ENCODE measurements around the gene TFCP2L1.
"Not testable (repeated sequence)": the region's sequence is repeated elsewhere in the genome, so short reads cannot be mapped to it uniquely, and the experiment has no call there.

The TFCP2L1 gene

GRCh38 chr2:121313701-121314100, 28.7 kb upstream of the TFCP2L1 start:
- H3K27me3 ChIP-seq (ENCODE audit: low read depth, low read length); H3K27ac ChIP-seq (ENCODE audit: low read length); H3K9me3 ChIP-seq (ENCODE audit: control insufficient read depth in 1 of 2, low read length in 2 of 2); H3K4me1 ChIP-seq (ENCODE audit: control insufficient read depth in 1 of 2, insufficient read depth in 2 of 2, low read length in 2 of 2); H3K36me3 ChIP-seq (ENCODE audit: control insufficient read depth in 1 of 2, insufficient read depth in 2 of 2, low read length in 2 of 2); H3K4me3 ChIP-seq (ENCODE audit: low read depth in 1 of 2, low read length in 2 of 2): not testable (repeated sequence)

- H3K4me1 ChIP-seq (ENCODE audit: control insufficient read depth in 1 of 2, insufficient read depth in 2 of 2, low read length in 2 of 2) = no peaks in the 10 kb centered on the region
- no peak overlapping the region for H3K27ac ChIP-seq (ENCODE audit: low read length)
- H3K27me3 ChIP-seq (ENCODE audit: low read depth, low read length) = no peaks in the 10 kb centered on the region
- no peaks in the 10 kb centered on the region for H3K36me3 ChIP-seq (ENCODE audit: control insufficient read depth in 1 of 2, insufficient read depth in 2 of 2, low read length in 2 of 2)
- H3K4me3 ChIP-seq (ENCODE audit: low read depth in 1 of 2, low read length in 2 of 2) = no peak overlapping the region
- no peaks in the 10 kb centered on the region for H3K9me3 ChIP-seq (ENCODE audit: control insufficient read depth in 1 of 2, low read length in 2 of 2)
Measured at GRCh38 chr2:121309801-121310200, 24.8 kb upstream of the TFCP2L1 start.

GRCh38 chr2:121309323-121309722, 24.3 kb upstream of the TFCP2L1 start:
- Histone ChIP-seq H3K9me3 (ENCODE audit: control insufficient read depth in 1 of 2, low read length in 2 of 2) (no peaks in the 10 kb centered on the region), H3K36me3 (ENCODE audit: control insufficient read depth in 1 of 2, insufficient read depth in 2 of 2, low read length in 2 of 2) (no peaks in the 10 kb centered on the region), H3K27me3 (ENCODE audit: low read depth, low read length) (no peaks in the 10 kb centered on the region), H3K27ac (ENCODE audit: low read length) (no peak overlapping the region), H3K4me3 (ENCODE audit: low read depth in 1 of 2, low read length in 2 of 2) (no peak overlapping the region), H3K4me1 (ENCODE audit: control insufficient read depth in 1 of 2, insufficient read depth in 2 of 2, low read length in 2 of 2) (no peaks in the 10 kb centered on the region)

- H3K9me3 ChIP-seq (ENCODE audit: control insufficient read depth in 1 of 2, low read length in 2 of 2) = no peaks in the 10 kb centered on the region
- H3K36me3 ChIP-seq (ENCODE audit: control insufficient read depth in 1 of 2, insufficient read depth in 2 of 2, low read length in 2 of 2) = no peaks in the 10 kb centered on the region
- H3K4me1 ChIP-seq (ENCODE audit: control insufficient read depth in 1 of 2, insufficient read depth in 2 of 2, low read length in 2 of 2) = no peaks in the 10 kb centered on the region
- H3K27ac ChIP-seq (ENCODE audit: low read length) = no peak overlapping the region
- H3K27me3 ChIP-seq (ENCODE audit: low read depth, low read length) = no peaks in the 10 kb centered on the region
- H3K4me3 ChIP-seq (ENCODE audit: low read depth in 1 of 2, low read length in 2 of 2) = no peak overlapping the region
Measured at GRCh38 chr2:121307048-121307447, 22.0 kb upstream of the TFCP2L1 start.

GRCh38 chr2:121304941-121305340, 19.9 kb upstream of the TFCP2L1 start:
- no peaks in the 10 kb centered on the region for H3K36me3 ChIP-seq (ENCODE audit: control insufficient read depth in 1 of 2, insufficient read depth in 2 of 2, low read length in 2 of 2)
- no peaks in the 10 kb centered on the region for H3K9me3 ChIP-seq (ENCODE audit: control insufficient read depth in 1 of 2, low read length in 2 of 2)
- H3K4me3 ChIP-seq (ENCODE audit: low read depth in 1 of 2, low read length in 2 of 2) = no peak overlapping the region

GRCh38 chr2:121303531-121304263, 18.7 kb upstream of the TFCP2L1 start:
- Histone ChIP-seq H3K36me3 (ENCODE audit: control insufficient read depth in 1 of 2, insufficient read depth in 2 of 2, low read length in 2 of 2) (no peaks in the 10 kb centered on the region), H3K4me1 (ENCODE audit: control insufficient read depth in 1 of 2, insufficient read depth in 2 of 2, low read length in 2 of 2) (no peaks in the 10 kb centered on the region), H3K27ac (ENCODE audit: low read length) (no peak overlapping the region), H3K9me3 (ENCODE audit: control insufficient read depth in 1 of 2, low read length in 2 of 2) (no peaks in the 10 kb centered on the region), H3K4me3 (ENCODE audit: low read depth in 1 of 2, low read length in 2 of 2) (no peak overlapping the region), H3K27me3 (ENCODE audit: low read depth, low read length) (no peaks in the 10 kb centered on the region)

More at GRCh38 chr2:121304941-121305340, 19.9 kb upstream of the TFCP2L1 start:
- no peak overlapping the region for H3K27ac ChIP-seq (ENCODE audit: low read length)
- H3K27me3 ChIP-seq (ENCODE audit: low read depth, low read length) = no peaks in the 10 kb centered on the region
- no peaks in the 10 kb centered on the region for H3K4me1 ChIP-seq (ENCODE audit: control insufficient read depth in 1 of 2, insufficient read depth in 2 of 2, low read length in 2 of 2)

- not testable (repeated sequence) for H3K27ac ChIP-seq (ENCODE audit: low read length); H3K27me3 ChIP-seq (ENCODE audit: low read depth, low read length); H3K4me3 ChIP-seq (ENCODE audit: low read depth in 1 of 2, low read length in 2 of 2); H3K9me3 ChIP-seq (ENCODE audit: control insufficient read depth in 1 of 2, low read length in 2 of 2); H3K36me3 ChIP-seq (ENCODE audit: control insufficient read depth in 1 of 2, insufficient read depth in 2 of 2, low read length in 2 of 2); H3K4me1 ChIP-seq (ENCODE audit: control insufficient read depth in 1 of 2, insufficient read depth in 2 of 2, low read length in 2 of 2)
Measured at GRCh38 chr2:121301190-121301589, 16.2 kb upstream of the TFCP2L1 start.

GRCh38 chr2:121298476-121298875, 13.5 kb upstream of the TFCP2L1 start:
- no peaks in the 10 kb centered on the region for H3K9me3 ChIP-seq (ENCODE audit: control insufficient read depth in 1 of 2, low read length in 2 of 2)
- no peak overlapping the region for H3K27ac ChIP-seq (ENCODE audit: low read length)
- no peak overlapping the region for H3K4me3 ChIP-seq (ENCODE audit: low read depth in 1 of 2, low read length in 2 of 2)
- H3K4me1 ChIP-seq (ENCODE audit: control insufficient read depth in 1 of 2, insufficient read depth in 2 of 2, low read length in 2 of 2) = no peaks in the 10 kb centered on the region
- no peaks in the 10 kb centered on the region for H3K36me3 ChIP-seq (ENCODE audit: control insufficient read depth in 1 of 2, insufficient read depth in 2 of 2, low read length in 2 of 2)
- no peaks in the 10 kb centered on the region for H3K27me3 ChIP-seq (ENCODE audit: low read depth, low read length)

GRCh38 chr2:121297866-121298265, 12.9 kb upstream of the TFCP2L1 start:
- H3K36me3 ChIP-seq (ENCODE audit: control insufficient read depth in 1 of 2, insufficient read depth in 2 of 2, low read length in 2 of 2); H3K4me1 ChIP-seq (ENCODE audit: control insufficient read depth in 1 of 2, insufficient read depth in 2 of 2, low read length in 2 of 2); H3K4me3 ChIP-seq (ENCODE audit: low read depth in 1 of 2, low read length in 2 of 2); H3K27me3 ChIP-seq (ENCODE audit: low read depth, low read length); H3K27ac ChIP-seq (ENCODE audit: low read length); H3K9me3 ChIP-seq (ENCODE audit: control insufficient read depth in 1 of 2, low read length in 2 of 2): not testable (repeated sequence)

GRCh38 chr2:121297217-121297830, 12.3 kb upstream of the TFCP2L1 start:
- Histone ChIP-seq H3K4me3 (ENCODE audit: low read depth in 1 of 2, low read length in 2 of 2) (no peak overlapping the region), H3K36me3 (ENCODE audit: control insufficient read depth in 1 of 2, insufficient read depth in 2 of 2, low read length in 2 of 2) (no peaks in the 10 kb centered on the region), H3K27me3 (ENCODE audit: low read depth, low read length) (no peaks in the 10 kb centered on the region), H3K9me3 (ENCODE audit: control insufficient read depth in 1 of 2, low read length in 2 of 2) (no peaks in the 10 kb centered on the region), H3K27ac (ENCODE audit: low read length) (no peak overlapping the region), H3K4me1 (ENCODE audit: control insufficient read depth in 1 of 2, insufficient read depth in 2 of 2, low read length in 2 of 2) (no peaks in the 10 kb centered on the region)

GRCh38 chr2:121295911-121296650, 11.1 kb upstream of the TFCP2L1 start:
- H3K4me1 ChIP-seq (ENCODE audit: control insufficient read depth in 1 of 2, insufficient read depth in 2 of 2, low read length in 2 of 2) = no peaks in the 10 kb centered on the region
- H3K27ac ChIP-seq (ENCODE audit: low read length) = no peak overlapping the region
- H3K36me3 ChIP-seq (ENCODE audit: control insufficient read depth in 1 of 2, insufficient read depth in 2 of 2, low read length in 2 of 2) = no peaks in the 10 kb centered on the region
- no peaks in the 10 kb centered on the region for H3K9me3 ChIP-seq (ENCODE audit: control insufficient read depth in 1 of 2, low read length in 2 of 2)
- H3K4me3 ChIP-seq (ENCODE audit: low read depth in 1 of 2, low read length in 2 of 2) = no peak overlapping the region
- H3K27me3 ChIP-seq (ENCODE audit: low read depth, low read length) = no peaks in the 10 kb centered on the region
